LNCAP (cell line): Measurements from ENCODE around the gene UAP1L1.
A peak's percentile ranks its signal among the peaks of the same experiment; 100 is the strongest.

Source experiments
- TF ChIP-seq, protein P1 (sequence below): fragments of 450-650 bp; IDR thresholded peaks from 2 replicates; pipeline ENCODE4 v1.5.1; 2017; ENCODE audit warnings: mild to moderate bottlenecking

Gene UAP1L1

DNA sequence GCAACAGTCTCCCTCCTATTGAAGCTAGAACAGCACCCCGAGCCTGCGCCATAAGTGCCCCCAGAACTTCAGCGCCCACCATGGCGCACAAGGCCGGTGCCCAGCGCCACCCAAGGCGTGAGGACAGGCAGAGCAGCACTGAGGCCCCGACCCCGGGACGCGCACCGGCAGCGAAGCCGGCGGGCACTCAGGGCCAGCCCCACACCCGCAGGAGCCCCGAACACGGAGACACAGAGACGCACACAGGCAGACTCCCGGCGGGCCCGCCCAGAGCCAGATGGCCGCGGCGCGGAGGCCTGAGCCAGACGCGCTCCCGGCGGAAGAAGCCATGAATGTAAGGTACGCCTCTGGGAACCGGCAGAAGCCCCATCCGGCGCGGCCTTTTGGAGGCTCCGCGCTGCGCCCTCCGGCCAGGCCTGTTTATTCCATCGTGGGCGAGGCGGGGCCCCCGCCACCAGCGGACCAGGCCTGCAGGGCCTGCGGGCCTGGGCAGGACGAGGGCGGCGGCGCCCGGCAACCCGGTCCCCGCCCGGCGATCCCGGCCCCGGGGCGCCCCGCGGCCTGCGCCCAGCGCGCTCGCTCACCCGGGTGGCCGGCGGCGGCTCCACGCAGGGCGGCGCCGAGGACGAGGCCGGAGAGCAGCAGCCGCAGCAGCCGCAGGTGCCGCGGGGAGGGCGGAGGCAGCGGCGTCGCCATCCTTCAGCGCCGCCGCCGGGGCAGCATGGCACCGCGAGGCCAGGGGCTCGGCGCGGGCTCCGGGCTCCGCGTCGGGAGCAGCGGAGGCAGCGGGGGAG, 31.8 kb upstream of the UAP1L1 start:
- TF ChIP-seq, protein P1, sequence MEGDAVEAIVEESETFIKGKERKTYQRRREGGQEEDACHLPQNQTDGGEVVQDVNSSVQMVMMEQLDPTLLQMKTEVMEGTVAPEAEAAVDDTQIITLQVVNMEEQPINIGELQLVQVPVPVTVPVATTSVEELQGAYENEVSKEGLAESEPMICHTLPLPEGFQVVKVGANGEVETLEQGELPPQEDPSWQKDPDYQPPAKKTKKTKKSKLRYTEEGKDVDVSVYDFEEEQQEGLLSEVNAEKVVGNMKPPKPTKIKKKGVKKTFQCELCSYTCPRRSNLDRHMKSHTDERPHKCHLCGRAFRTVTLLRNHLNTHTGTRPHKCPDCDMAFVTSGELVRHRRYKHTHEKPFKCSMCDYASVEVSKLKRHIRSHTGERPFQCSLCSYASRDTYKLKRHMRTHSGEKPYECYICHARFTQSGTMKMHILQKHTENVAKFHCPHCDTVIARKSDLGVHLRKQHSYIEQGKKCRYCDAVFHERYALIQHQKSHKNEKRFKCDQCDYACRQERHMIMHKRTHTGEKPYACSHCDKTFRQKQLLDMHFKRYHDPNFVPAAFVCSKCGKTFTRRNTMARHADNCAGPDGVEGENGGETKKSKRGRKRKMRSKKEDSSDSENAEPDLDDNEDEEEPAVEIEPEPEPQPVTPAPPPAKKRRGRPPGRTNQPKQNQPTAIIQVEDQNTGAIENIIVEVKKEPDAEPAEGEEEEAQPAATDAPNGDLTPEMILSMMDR: no peak

DNA sequence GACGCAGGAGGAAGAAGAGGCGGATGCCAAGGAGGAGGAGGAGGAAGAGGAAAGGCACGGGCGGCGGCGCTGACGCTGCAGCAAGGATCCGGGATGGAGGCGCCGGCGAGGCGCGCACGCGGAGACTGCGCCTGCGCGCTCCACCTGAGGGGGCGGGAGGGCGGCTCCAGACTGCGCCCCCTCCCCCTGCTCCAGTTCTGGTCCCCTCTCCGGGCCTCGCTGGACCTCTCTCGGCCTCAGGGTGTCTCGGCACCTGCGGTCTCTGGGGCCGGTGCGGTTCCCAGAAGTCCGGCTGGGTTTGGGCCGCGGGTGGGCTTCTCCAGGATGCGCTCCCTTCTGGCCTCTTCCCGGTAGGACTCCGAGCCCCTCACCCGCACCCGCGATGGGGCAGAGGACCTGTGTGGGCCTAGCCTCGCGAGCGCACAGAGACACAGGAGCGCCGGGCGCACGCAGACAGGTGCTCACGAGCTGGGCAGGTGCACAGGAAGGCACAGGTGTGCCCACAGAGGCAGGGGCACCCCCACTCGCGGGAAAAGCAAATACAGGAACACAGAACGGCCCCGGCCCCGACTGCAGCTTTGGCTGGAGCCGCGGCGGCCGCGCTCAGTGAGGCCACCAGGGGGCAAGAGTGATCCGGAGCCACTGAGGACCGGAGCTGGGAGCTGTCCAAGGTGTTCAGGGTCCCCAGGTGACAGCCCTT, 31.1 kb upstream of the UAP1L1 start, which contains the start of gene NPDC1:
TSS of gene NPDC1 (minus strand) at position 90 of the 700 bp plus-strand sequence. CDS start 188 bp downstream, outside the sequence.
- TF ChIP-seq, protein P1: peak; percentile 94

DNA sequence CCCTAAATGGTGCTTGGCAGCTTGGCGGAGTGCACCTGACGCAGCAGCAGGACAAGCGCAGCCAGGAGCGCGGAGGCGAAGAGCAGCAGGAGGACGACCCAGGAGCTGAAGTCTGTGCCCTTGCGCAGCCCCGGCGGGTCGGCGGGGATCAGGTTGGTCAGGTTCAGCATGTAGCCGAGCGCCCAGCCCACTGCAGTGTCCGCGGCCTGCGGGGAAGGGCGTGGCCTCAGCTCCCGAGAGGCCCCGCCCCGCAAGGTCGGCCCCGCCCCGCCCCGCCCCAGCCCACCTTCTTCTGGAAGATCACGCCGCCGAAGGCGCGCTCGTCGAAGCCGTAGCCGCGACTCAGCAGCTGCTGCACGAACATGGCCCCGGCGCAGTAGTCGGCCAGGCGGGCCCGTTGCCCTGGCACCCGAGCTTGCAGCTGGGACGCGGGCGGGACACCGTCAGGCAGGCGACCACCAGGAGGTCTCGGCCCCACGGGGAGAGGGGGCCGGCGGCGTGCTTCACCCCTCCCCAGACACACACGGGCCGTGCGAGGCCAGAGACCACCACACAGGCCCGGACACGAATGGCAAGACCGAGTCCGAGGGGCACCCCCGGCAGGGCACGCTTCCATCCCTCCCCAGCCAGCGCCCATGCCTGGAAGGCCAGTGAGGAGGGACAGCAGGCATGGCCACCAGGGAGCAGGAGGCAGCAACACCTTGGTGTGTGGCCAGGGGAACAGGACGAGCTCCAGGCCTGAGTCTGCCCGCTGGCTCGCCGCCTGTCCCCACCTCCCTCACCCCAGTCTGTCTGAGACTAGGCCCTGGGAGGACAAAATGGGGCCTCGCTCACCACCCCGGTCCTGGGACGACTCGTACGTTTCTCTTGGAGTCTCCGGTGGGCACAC, 28.4 kb upstream of the UAP1L1 start:
- TF ChIP-seq, protein P1: no peak

DNA sequence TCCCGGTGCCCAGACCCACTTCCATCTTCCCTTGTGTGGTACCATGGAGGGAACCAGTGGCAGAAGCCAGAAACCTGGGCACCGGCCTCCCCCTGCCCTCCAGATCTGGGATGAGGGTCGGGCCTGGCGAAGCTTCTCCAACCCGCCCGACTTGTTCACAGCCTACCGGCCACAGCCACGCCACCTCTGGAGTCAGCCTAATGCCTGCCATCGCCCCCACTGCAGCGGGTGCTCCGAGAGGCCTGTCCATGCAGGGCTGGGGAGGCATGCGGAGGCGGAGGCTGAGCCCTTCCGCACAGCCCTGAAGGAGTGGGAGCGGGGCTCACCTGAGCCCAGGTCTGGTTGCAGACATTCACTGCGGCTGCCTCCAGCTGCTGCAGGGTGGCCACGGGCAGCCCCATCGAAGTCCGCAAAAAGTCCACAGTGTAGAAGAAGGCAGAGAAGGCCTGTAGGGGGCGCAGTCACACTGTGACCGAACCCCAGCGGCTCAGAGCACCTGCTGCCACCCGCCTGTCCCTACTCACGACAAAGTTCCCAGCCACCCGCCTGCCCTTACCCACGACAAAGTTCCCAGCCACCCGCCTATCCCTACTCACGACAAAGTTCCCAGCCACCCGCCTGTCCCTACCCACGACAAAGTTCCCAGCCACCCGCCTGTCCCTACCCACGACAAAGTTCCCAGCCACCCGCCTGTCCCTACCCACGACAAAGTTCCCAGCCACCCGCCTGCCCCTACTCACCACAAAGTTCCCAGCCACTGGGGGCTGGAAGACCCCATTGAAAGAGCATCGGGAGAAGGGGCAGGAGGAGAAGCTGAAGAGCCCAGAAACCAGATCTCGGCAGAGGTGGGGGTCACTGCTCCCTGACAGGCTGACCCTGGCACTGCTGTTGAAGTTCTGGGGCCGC, 27.5 kb upstream of the UAP1L1 start:
- TF ChIP-seq, protein P1: peak; percentile 56

DNA sequence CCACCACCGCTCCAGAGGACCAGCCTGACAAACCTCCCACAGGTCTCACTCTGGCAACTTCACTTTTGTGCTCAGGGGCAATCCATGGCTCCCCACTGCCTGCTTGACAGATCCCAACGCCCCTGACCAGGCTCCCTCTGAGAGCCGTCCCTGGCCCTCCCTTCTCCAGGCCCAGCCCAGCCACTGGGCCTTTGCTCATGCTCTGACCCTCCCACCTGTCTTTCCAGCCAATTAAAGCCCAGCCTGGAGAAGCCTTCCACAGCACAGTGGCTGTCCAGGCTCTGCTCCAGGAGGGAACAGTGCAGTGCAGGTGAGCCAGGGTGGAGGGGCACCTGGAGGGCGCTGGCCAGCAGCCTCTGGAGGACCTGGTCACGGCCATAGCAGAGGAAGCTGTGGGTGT, 26.7 kb upstream of the UAP1L1 start:
- TF ChIP-seq, protein P1: no peak

DNA sequence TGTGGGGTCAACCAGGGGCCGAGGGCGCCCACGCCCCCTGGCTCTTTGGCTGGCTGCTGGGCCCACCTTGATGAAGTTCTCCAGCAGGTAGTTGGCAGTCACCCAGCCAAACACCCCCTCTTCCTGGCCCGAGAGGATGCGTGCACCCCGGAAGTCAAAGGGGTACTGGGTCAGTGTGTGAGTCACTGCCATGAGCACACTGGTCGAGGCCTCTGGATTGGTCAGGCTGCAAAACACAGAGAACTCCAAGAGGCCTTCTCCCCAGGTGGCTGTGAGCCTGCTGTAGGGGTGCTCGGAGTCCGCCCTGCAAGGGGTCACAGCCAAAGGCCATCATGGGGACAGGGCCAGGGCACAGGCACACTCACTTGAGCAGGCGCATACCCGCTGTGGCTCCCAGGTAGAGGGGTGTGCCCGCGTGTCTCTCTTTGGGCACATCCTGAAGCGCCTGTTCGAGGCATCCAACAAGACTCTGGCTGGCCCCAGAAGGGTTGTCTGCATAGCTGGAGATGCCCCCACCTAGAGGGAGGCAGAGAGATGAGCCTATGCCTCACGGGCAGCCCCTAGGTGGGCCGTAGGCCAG, 26.1 kb upstream of the UAP1L1 start:
- TF ChIP-seq, protein P1: no peak
